Mesodermal cell (in vitro differentiated cells): ENCODE results near the gene BPIFA1.

Experiments
- H3K27ac ChIP-seq: 2 replicates; pipeline ENCODE4 v1.7.0; 2013; ENCODE audit warnings: mild to moderate bottlenecking, low read depth, low read length, moderate library complexity; ENCODE audit not compliant: severe bottlenecking
- H3K36me3 ChIP-seq: 2 replicates; pipeline ENCODE4 v1.7.1; 2013; ENCODE audit warnings: mild to moderate bottlenecking, low read length, moderate library complexity; ENCODE audit not compliant: control insufficient read depth, insufficient read depth
- H3K4me1 ChIP-seq: one replicate; pipeline ENCODE4 v1.7.1; 2013; ENCODE audit warnings: mild to moderate bottlenecking, low read length; ENCODE audit not compliant: insufficient read depth, control insufficient read depth, poor library complexity, severe bottlenecking
- H3K4me3 ChIP-seq: 2 replicates; pipeline ENCODE4 v1.7.0; 2013; ENCODE audit warnings: low read length, control low read depth, mild to moderate bottlenecking; ENCODE audit not compliant: insufficient read depth, poor library complexity, severe bottlenecking; ENCODE audit errors: extremely low read depth
- H3K9me3 ChIP-seq: 2 replicates; pipeline ENCODE4 v1.7.1; 2013; ENCODE audit warnings: mild to moderate bottlenecking, low read length, moderate library complexity; ENCODE audit not compliant: control insufficient read depth
- WGBS, 2 experiments: methylation state at CpG; one replicate each; pipeline ENCODE4 v1.1.5; 2013; ENCODE audit warnings: missing lambda C conversion rate in 2 of 2; ENCODE audit not compliant: insufficient coverage in 2 of 2; 5-methylcytosine and 5-hydroxymethylcytosine counted together

The BPIFA1 gene

GRCh38 chr20:33239979-33240736, 4.4 kb downstream of the BPIFA1 start:
- Histone ChIP-seq H3K4me1 (no peaks in the 10 kb centered on the region), H3K36me3 (no peaks in the 10 kb centered on the region)
- WGBS, 2 experiments, result 76 to 85% methylated on average over 4 of the region's 4 CpGs

GRCh38 chr20:33240923-33241322, 5.1 kb downstream of the BPIFA1 start:
- Histone ChIP-seq H3K4me1 (no peaks in the 10 kb centered on the region), H3K4me3 (no peak overlapping the region), H3K27ac (no peak overlapping the region), H3K36me3 (no peaks in the 10 kb centered on the region), H3K9me3 (no peaks in the 10 kb centered on the region)
- WGBS, 2 experiments, result 74 to 77% methylated on average over 3 to 5 of the region's 5 CpGs

More at GRCh38 chr20:33239979-33240736, 4.4 kb downstream of the BPIFA1 start:
- Histone ChIP-seq H3K27ac (no peak overlapping the region), H3K9me3 (no peaks in the 10 kb centered on the region), H3K4me3 (no peak overlapping the region)

- no peaks in the 10 kb centered on the region for H3K9me3 ChIP-seq
- no peak overlapping the region for H3K4me3 ChIP-seq
- no peaks in the 10 kb centered on the region for H3K36me3 ChIP-seq
- WGBS, 2 experiments, result 72 to 86% methylated on average over 3 to 4 of the region's 7 CpGs
- no peak overlapping the region for H3K27ac ChIP-seq
- no peaks in the 10 kb centered on the region for H3K4me1 ChIP-seq
Observed at GRCh38 chr20:33242319-33243100, 6.7 kb downstream of the BPIFA1 start.

GRCh38 chr20:33246077-33246476, 10.3 kb downstream of the BPIFA1 start:
- WGBS, 2 experiments, result 79 to 86% methylated on average over 3 of the region's 3 CpGs
- H3K36me3 ChIP-seq, result no peaks in the 10 kb centered on the region
- H3K4me1 ChIP-seq, result no peaks in the 10 kb centered on the region
- no peaks in the 10 kb centered on the region for H3K9me3 ChIP-seq
- no peak overlapping the region for H3K4me3 ChIP-seq
- no peak overlapping the region for H3K27ac ChIP-seq

- no peak overlapping the region for H3K4me3 ChIP-seq
- no peak overlapping the region for H3K27ac ChIP-seq
- no peaks in the 10 kb centered on the region for H3K9me3 ChIP-seq
- no peaks in the 10 kb centered on the region for H3K36me3 ChIP-seq
- no peaks in the 10 kb centered on the region for H3K4me1 ChIP-seq
- 93 to 100% methylated on average over 1 of the region's 1 CpG for WGBS, 2 experiments
Observed at GRCh38 chr20:33249456-33249855, 13.7 kb downstream of the BPIFA1 start.

GRCh38 chr20:33250666-33251065, 14.9 kb downstream of the BPIFA1 start:
- WGBS, 2 experiments, result 57 to 62% methylated on average over 1 to 2 of the region's 2 CpGs
- Histone ChIP-seq H3K27ac (no peak overlapping the region), H3K36me3 (no peaks in the 10 kb centered on the region), H3K4me1 (no peaks in the 10 kb centered on the region), H3K9me3 (no peaks in the 10 kb centered on the region), H3K4me3 (no peak overlapping the region)

- H3K9me3 ChIP-seq, result no peaks in the 10 kb centered on the region
- no peak overlapping the region for H3K4me3 ChIP-seq
- H3K4me1 ChIP-seq, result no peaks in the 10 kb centered on the region
- no peaks in the 10 kb centered on the region for H3K36me3 ChIP-seq
- no peak overlapping the region for H3K27ac ChIP-seq
- WGBS, 2 experiments, result 80 to 100% methylated on average over 1 to 3 of the region's 3 CpGs
Observed at GRCh38 chr20:33251496-33251895, 15.7 kb downstream of the BPIFA1 start.

GRCh38 chr20:33252460-33252859, 16.7 kb downstream of the BPIFA1 start:
- 100% methylated on average over 1 of the region's 3 CpGs for WGBS, 2 experiments
- H3K4me1 ChIP-seq, result no peaks in the 10 kb centered on the region
- H3K27ac ChIP-seq, result no peak overlapping the region
- H3K4me3 ChIP-seq, result no peak overlapping the region
- no peaks in the 10 kb centered on the region for H3K36me3 ChIP-seq
- no peaks in the 10 kb centered on the region for H3K9me3 ChIP-seq

GRCh38 chr20:33255005-33255404, 19.2 kb downstream of the BPIFA1 start:
- Histone ChIP-seq H3K27ac (no peak overlapping the region), H3K4me3 (no peak overlapping the region)
- no CpG with 5 or more reads among the region's 2 CpGs for WGBS, 2 experiments

GRCh38 chr20:33257237-33257636, 21.4 kb downstream of the BPIFA1 start:
- H3K4me3 ChIP-seq, result no peak overlapping the region
- WGBS, 2 experiments, result 82 to 94% methylated on average over 3 to 5 of the region's 5 CpGs

More at GRCh38 chr20:33255005-33255404, 19.2 kb downstream of the BPIFA1 start:
- no peaks in the 10 kb centered on the region for H3K4me1 ChIP-seq
- no peaks in the 10 kb centered on the region for H3K9me3 ChIP-seq
- H3K36me3 ChIP-seq, result no peaks in the 10 kb centered on the region

GRCh38 chr20:33259371-33259770, 23.6 kb downstream of the BPIFA1 start:
- Histone ChIP-seq H3K9me3 (no peaks in the 10 kb centered on the region), H3K4me3 (no peak overlapping the region), H3K36me3 (no peaks in the 10 kb centered on the region), H3K27ac (no peak overlapping the region), H3K4me1 (peaks cover 7% of the 10 kb centered on the region)
- 93 to 95% methylated on average over 3 to 4 of the region's 5 CpGs for WGBS, 2 experiments

More at GRCh38 chr20:33257237-33257636, 21.4 kb downstream of the BPIFA1 start:
- no peak overlapping the region for H3K27ac ChIP-seq
- no peaks in the 10 kb centered on the region for H3K9me3 ChIP-seq
- H3K4me1 ChIP-seq, result peaks cover 5% of the 10 kb centered on the region
- H3K36me3 ChIP-seq, result no peaks in the 10 kb centered on the region
